HG03565 (cell line): ENCODE data around the gene THRA.

ENCODE experiments used
- ATAC-seq: cut with Tn5 transposase; IDR thresholded peaks from one replicate; pipeline ENCODE4 v1.9.1; 2021; ENCODE audit warnings: mild to moderate bottlenecking, moderate library complexity; ENCODE audit not compliant: unreplicated experiment

Gene THRA

DNA sequence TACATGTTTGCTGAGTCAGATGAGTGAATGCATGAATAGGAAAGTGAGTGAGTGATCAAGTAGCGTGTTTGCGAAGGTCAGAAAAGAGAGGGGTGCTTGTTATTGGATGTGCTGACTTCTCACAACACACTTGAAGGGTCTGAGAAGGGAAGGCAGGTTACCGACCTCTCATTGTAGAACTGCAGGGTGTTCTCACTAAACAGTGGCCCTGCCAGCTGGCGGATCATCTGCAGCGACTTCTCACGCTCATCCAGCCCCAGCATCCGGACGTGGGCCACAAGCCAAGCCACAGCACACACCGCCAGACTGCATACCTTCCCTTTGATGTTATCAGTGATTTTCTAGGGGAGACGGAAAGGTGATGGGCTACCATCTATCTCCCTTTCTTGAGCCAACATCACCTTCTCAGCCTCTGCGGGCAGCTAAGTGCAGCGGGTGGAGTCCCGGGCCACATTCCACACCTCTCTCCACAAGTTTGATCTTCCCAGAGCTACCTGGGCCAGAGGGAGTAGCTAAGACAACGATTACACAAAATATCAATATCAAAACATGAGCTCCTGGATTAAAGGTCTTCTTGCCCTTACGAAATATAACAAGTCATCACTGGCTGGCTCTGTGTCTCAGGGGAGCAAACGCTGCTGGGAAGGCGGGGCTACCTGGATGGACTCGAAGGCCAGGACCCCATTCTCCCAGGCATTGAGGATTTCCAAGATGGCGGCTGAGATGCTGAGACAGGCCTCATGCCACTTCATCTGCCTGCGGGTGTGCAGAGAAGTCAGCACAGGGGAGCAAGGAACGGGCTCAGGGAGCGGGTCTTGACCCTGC lies 36.6 kb upstream of the THRA start:
- no peak for ATAC-seq

DNA sequence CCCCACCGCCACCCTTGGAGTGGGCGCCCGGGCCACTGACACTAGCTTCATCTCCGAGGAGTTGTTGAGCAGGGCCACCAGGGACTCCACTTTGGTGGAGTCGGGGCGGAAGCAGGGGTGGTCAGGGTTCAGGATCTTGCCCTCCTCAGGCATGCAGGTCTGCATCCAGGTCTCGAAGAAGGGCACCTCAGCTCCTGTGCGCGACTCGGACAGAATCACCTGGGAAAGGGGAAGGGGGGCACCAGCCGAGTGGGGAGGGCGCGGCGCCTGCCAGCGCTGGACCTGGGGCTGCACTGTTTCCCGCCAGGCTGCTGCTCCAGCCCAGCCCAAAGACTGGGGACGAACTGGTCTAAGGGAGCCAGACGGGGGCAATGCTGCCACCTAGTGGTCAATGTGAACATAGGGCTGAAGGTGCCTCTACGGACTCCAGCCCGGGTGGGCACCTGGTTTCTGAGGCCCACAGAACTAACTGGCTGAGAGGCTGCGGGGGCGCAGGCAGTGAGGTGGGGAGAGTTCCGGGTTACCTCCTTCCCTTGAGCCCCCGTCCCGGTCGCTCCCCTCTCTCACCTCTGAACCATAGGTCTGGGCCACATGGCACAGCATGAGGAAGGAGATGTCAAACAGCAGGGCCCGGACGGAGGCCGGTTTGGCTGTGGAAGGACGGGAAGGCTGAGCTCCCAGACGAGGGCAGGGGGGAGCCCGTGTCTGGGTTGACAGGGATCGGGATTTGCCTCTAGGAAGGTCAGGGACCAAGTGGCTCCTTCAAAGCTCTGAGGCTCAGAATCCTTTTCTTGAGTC lies 35.8 kb upstream of the THRA start:
- no peak for ATAC-seq

DNA sequence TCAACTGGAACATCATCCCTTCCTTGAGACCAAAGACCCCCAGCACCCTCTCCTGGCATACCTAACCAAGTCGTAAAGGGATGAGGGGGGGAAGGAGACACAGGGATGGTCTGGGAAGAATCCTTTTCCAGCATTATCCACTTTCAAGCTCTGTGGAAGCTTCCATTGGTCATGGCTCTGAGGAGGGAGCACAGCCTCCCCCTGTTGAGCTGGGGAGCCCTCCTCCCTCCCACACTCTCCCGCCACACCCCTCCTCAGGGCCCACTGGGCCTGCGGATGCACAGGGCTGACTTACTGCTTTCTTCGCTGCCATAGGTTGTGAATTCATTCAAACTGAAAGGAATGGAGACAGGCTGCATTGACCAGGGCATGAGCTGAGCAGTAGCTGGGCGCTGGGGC lies 35.2 kb upstream of the THRA start:
- no peak for ATAC-seq

DNA sequence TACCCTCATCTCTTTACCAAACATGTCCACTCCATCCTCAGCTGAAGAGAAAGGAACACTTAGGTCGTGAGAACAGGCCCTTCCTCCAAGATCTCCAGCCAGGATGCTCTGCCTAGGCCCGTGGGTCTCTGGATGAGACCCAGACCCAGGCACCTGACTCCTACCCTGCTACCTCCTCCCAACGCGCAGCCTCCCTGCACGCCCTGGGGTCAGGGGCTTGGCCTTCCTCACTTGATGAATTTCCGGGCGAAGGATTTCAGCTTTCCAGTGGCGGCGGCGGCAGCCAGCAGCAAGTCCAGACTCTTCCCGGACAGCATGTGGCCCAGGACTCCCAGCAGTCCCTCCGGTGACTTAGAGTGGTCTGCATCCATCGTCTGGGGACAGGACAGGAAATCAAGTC lies 34.2 kb upstream of the THRA start:
- ATAC-seq = no peak

DNA sequence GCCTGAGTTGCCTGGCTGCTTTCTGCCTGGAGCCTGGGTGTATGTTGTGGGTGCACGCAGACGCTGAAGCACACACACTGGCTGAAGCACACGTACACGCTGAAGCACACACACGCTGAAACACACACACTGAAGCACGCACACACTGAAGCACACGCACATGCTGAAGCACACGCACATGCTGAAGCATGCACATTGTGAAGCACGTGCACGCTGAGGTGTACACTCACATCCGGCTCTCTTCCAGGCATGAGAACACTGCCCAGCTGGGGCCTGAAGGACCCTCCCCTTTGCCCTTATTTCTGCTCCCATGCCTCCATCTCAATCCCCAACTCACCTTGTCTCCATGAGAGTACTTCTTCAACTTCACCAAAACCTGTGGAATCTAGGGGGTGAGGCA lies 31.1 kb upstream of the THRA start:
- ATAC-seq = no peak

DNA sequence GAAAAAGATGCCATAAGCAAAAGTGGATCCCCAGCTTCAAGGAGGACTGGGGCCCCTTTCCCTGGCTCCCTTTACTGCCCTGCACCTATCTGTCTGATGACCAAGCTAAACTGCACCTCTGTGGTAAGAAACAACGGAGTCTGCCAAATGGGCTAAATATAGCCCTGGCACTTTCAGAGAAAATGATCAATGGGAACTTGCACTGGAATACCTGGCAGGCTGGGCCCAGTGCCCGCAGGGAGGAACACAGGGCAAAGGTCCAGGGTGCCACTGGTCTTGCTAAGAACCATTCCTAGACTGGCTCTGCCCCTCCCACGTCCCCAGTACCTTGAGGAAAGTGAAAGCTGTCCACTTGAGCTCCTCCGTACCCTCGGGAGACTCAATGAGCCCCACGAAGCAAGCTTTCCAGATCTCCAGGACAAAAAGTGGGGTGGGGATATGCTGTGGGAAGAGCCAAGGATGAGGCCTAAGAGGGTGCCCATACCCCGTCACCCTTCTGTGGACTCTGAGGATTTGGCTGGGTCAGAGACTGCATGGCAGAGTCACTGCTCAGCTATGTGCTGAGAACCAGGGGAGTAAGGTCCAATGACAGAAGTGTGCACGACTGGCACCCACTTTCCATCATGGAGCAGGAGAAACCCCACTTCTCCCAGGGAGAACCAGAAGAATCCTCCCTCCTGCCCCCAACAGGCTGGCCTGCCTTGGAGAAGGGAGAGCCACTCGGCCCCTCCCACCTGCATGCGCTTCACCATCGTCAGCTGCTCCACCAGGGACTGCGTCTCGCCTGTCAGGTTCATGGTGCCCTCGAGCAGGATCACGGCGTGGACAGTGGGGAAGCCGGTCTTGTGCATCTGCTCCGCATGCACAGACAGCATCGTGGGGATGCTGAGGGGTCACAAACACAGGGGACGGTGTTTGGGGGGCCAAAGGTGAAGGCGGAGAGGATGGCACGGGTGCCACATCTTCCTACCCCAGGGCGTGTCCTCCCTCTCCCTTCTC lies 30.1 kb upstream of the THRA start:
- ATAC-seq = no peak

DNA sequence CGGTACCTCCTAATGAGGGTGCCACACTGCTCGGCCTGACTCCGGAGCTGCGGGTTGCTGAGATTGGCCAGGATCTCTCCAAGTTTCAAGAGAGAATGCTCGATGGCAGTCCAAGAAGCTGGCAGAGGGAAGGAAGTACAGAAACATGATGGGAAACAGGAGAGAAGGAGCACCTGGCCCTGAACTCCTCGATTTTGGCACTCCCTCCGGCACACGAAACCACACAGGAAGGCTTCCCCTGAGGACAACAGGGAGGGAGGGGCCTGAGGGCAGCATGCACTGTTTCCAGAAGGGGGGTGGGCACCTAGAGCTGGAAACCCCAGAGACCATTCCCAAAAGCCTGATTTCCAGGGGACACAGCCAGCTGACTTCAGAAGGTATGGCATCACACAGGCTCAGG lies 29.4 kb upstream of the THRA start:
- ATAC-seq = no peak

DNA sequence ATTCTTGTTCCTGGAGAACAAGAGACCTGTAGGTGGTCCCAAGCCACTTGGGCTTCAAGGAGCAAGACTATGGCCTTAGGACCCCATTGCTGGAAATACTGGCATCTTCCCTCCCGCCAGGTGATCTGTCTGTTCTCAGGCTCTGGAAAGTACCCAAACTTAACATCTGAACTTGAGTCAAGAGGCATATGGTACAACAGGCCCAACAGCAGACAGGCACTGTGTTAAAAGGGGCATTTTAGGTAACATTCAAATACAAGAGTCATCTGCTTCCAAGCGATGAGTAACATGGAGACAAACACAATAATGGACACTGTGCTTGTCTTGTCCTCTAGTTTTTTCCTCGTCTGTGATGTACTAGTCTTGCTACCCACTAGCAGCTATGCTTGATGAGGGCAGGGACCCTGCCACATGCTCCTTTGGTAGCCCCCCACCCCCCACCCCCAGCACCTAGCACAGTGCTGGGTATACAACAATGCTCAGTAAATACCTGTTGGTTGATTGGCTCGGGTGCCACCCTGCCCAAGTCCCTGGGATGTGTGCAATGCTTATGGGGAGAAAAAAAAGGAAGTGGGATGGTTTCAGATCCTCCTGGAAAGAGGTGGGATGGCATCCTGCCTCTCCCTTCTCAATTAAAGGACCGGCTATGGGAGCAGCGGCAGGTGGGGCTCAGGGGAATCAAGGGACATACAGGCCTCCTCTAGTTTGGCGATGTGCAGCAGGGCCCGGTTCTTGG lies 28.2 kb upstream of the THRA start:
- no peak for ATAC-seq

DNA sequence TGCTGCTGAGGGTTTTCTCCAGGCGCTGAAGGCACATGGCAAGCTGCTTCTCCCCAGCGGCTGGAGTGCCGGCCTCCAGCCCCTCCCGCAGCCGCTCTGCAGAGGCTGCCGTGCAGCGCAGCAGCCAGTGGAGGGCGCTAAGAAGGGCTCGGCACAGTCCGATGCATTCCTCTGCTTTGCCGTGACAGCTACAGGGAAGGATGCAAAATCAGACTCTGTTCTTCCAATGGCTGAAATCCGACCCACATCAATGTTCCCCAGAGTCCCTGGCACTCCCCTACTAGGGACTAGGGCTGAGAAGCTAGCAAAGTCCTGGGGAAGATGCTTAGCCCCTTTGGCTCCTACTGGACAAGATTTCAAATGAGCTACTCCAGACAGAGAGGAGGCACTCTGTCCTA lies 27.6 kb upstream of the THRA start:
- ATAC-seq = no peak

DNA sequence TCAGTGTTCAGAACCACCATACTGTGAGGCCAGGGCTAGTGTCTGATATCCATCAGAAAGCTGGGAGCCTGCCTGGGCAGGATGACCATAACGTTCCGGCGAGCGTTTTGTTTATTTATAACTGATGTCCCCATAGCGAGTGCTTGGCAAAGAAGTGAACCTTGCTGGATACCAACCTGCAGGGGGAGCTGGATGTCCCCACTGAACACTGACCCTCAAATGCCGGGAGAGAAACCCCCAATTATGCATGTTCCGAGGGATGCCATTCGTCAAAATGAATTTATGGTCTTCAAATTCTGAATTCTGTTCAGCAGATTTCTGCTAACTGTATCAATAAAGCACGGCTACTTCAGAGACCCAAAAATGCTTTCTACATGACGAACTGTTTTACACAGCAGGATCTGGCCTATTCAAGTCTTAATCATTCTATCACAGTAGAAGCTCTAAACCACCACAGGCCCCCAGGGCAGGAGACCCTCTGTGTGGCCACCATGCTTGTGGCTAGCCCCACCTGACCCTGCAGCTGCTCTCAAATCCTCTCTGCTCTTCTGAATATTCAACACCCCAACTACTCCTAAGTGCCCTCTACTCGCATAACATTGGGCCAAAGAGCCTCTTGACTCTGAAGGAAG lies 23.8 kb upstream of the THRA start:
- no peak for ATAC-seq

DNA sequence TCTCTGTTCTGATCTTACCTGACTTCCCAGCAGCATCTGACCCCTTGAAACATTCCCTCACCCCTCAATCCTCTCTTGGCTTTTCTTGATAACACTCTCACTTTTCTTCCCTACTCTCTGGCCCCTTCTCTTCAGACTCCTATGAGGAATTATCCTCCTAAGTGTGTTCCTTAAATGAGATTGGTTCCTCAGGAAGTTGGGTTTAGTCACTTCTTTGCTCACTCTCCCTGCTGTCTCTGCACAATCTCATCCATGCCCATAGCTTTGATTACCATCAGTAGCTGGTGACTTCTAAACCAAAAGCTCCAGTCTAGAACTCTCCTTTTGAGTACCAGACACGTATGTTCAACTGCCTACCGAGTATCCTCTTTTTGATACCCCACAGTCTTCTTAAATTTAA lies 21.6 kb upstream of the THRA start:
- ATAC-seq = no peak

DNA sequence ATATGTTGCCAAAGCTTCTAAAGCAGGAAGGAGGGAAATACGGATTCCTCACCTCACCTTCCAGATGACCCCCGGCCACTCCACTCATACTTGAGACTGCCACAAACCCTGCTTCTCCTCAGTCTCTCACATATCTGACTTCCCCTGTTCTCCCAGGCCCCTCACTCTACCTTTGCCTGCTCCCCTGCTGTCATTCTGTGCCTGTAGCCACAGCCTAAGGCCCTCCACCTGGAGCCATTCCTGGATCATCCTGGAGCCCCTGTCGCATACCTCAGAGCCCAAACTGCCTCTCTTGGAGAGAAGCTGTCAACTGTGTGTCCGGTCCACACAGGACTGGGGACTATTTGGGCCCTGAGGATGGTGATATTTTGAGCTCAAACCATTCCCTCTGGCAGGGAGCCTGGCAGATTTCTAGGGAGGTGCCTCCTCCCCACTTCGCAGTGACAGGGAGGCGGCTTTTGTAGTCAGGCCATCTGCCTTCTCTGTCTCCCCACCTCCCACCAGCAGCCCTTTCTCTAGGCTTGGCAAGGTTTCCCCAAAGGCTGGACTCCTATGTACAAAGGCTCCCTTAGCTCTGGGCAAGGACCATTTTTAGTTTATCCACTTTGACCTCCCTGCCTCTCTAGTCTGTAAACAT lies 6.3 kb upstream of the THRA start:
- no peak for ATAC-seq

DNA sequence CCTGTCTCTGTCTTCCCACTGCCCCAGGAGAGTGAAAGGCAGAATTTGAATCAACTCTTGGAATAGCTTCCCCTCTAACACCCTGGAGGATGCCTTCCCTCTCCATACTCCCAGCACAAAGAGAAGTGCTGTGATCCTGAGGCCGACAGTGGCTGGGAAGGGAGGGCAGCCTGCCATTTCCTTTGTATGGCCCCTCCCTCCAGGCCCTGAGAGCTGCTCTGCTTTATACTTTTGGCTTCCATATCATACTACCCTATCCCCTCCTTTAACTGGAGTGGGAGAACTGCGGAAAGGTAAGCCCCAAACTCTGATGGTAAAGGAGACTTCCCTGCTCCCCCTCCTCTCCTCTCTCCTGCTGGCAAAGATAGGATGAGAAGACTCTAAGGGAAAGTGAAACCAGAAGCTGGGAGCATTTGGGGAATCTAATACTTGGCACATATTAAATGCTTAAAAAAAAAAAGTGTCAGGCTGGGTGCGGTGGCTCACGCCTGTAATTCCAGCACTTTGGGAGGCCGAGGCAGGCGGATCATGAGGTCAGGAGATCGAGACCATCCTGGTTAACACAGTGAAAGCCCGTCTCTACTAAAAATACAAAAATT lies 4.5 kb upstream of the THRA start:
- ATAC-seq = no peak

DNA sequence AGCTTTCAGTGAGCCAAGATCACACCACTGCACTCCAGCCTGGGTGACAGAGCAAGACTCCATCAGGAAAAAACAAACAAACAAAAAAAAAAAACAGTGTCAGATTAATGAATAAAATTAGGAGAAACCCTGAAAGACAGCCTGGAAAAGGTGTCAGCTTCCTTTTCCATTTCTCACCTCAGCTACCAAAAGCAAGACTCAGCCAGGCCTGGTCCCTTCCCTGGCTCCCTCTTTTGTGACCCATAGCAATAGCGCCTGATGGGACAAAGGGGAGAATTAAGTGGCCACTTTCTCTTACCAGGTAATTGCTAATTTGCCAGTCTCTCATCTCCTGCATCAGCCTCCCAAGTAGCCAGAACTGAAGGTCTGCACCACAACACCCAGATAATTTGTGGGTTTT lies 3.9 kb upstream of the THRA start:
- no peak for ATAC-seq

DNA sequence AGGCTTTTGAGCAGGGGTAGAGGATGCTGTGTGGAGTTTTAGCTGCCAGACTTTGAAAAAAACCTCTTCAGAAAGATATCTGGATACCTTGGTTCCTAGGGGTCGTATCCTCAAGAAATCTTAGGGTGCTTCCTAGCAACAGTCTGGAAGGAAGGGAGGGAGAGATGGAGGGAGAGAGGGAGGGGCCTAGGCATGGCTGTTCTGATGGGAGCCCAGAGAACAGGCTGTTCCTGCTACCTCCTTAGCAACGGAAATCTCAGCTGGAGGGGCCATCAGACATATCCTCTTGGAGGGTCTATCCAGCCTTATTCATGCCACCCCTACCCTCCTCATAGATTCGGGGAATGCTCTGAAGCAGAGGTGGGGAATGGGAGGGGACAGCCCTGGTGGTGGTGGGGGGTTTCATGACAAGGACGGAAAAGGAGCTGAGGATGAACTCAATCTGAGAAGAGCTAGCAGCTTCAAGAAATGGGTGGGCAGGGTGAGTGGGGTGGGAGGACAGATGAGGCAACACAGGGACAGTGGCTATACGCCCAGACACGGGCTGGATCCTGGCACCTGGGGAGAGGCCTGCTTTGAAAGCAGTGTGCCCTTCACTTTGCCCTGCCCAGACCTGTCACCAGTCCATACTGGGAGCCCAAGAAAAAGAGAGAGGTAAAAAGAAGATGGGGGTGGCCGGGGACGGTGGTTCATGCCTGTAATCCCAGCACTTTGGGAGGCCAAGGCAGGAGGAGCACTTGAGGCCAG lies 2.9 kb upstream of the THRA start:
- ATAC-seq = no peak

DNA sequence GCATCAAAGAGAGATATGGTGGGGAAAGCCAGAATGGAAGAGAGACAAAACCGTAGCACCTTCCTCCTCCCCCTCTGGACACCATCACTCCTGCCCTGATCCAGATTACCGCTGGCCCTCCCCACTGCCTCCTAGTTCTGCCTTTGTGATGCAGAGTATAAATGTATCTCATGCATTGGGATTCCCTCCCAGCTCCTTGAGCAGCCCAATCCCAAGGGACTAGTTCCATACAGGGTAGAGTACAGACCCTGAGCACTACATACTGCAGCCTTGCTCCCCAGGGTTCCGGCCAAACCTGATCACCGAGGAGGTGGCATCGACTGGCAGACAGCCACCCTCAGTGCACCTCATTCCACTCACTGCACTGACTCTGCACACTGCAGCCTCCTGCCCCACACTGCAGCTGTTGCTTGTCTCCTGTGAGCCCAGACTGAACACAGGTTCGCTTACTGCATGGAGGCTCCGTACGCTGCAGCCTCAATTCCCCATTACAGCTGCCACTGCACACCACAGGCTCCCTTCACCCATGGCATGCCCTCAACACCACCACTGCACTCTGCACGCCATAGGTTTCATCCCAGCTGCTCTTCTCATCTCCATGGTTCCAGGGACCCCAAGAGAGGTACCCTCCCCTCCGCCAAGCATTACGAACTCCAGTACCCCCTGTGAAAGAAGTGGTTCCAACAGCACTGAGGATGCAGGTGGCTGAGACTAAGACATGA lies 1.7 kb upstream of the THRA start:
- no peak for ATAC-seq

DNA sequence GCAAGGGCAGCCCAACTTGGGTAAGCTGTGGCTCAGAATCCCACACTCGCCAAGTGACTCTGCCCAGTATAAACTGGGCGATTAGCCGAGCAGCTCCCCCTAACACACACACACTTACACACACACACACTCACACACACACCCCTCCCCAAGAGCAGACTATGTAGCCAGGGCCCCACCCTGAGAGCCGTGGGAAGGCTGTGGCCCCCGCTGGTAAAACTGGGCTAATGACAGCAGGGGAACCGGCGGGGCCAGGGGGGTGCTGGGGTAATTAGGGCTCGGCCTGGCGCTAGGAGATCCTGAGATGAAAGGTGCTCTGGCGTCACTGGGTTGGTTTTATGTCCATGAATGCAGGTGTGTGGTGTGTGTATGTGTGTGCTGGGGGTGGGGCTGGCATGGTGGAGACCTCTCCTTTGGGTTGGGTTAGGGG lies 1.1 kb upstream of the THRA start:
- ATAC-seq = no peak
